Neuronal stem cell (in vitro differentiated cells): ENCODE measurements around the gene RIMBP3C.
"Not testable (repeated sequence)": the region's sequence is repeated elsewhere in the genome, so short reads cannot be mapped to it uniquely, and the experiment has no call there.

Experiments used
- DNase-seq: peaks from one replicate; pipeline ENCODE4 v3.0.0-alpha.2; 2013; ENCODE audit warnings: low spot score
- H2AFZ ChIP-seq: one replicate; pipeline ENCODE4 v1.6.1; 2013; ENCODE audit warnings: mild to moderate bottlenecking, low read length, inconsistent platforms
- H2AK5ac ChIP-seq: 2 replicates; pipeline ENCODE4 v1.6.1; 2013; ENCODE audit warnings: low read depth, mild to moderate bottlenecking, inconsistent platforms, low read length, moderate library complexity, mixed read lengths
- H2BK120ac ChIP-seq: 2 replicates; pipeline ENCODE4 v1.6.1; 2013; ENCODE audit warnings: low read depth, mild to moderate bottlenecking, inconsistent platforms, low read length, moderate library complexity, mixed read lengths
- H2BK12ac ChIP-seq: one replicate; pipeline ENCODE4 v1.6.1; 2013; ENCODE audit warnings: low read length, inconsistent platforms
- H2BK15ac ChIP-seq: 2 replicates; pipeline ENCODE4 v1.6.1; 2013; ENCODE audit warnings: mild to moderate bottlenecking, low read length, inconsistent platforms, mixed read lengths
- H2BK5ac ChIP-seq: one replicate; pipeline ENCODE4 v1.6.1; 2013; ENCODE audit warnings: inconsistent platforms, mild to moderate bottlenecking, low read length, moderate library complexity
- H3K14ac ChIP-seq: one replicate; pipeline ENCODE4 v1.6.1; 2013; ENCODE audit warnings: low read length, inconsistent platforms
- H3K18ac ChIP-seq: 2 replicates; pipeline ENCODE4 v1.6.1; 2013; ENCODE audit warnings: low read length, inconsistent platforms
- H3K23ac ChIP-seq: 2 replicates; pipeline ENCODE4 v1.6.1; 2013; ENCODE audit warnings: low read depth, mild to moderate bottlenecking, mixed read lengths, low read length, inconsistent platforms; ENCODE audit not compliant: poor library complexity
- H3K27ac ChIP-seq: replicated peaks from 3 replicates; pipeline ENCODE4 v1.5.1; 2013; ENCODE audit warnings: low read length, inconsistent platforms
- H3K27me3 ChIP-seq, 3 experiments: 2 replicates each; pipeline ENCODE4 v1.6.1; 2013; ENCODE audit warnings: low read length in 3 of 3, mild to moderate bottlenecking in 2 of 3, inconsistent platforms in 1 of 3, low read depth in 1 of 3, mixed read lengths in 1 of 3, moderate library complexity in 1 of 3; ENCODE audit not compliant: control insufficient read depth in 3 of 3, insufficient read depth in 3 of 3
- H3K36me3 ChIP-seq, 2 donors: replicated peaks in 1 of 2; 2 replicates each; pipeline ENCODE4 v1.6.1; 2013; ENCODE audit warnings: low read length in 2 of 2; ENCODE audit not compliant: control insufficient read depth in 2 of 2, insufficient read depth in 2 of 2
- H3K4ac ChIP-seq: 2 replicates; pipeline ENCODE4 v1.6.1; 2013; ENCODE audit warnings: inconsistent platforms, mild to moderate bottlenecking, low read length, moderate library complexity
- H3K4me1 ChIP-seq, 2 donors: 1 replicate in 1 of 2; 2 replicates in 1 of 2; pipeline ENCODE4 v1.6.1; 2013; ENCODE audit warnings: low read length in 2 of 2, low read depth in 1 of 2; ENCODE audit not compliant: control insufficient read depth in 2 of 2, insufficient read depth in 1 of 2
- H3K4me2 ChIP-seq: one replicate; pipeline ENCODE4 v1.6.1; 2013; ENCODE audit warnings: mild to moderate bottlenecking, low read length, inconsistent platforms; ENCODE audit not compliant: insufficient read depth, poor library complexity, severe bottlenecking
- H3K4me3 ChIP-seq, 2 donors: 2 replicates each; pipeline ENCODE4 v1.5.1; 2013; ENCODE audit warnings: low read length in 2 of 2, mild to moderate bottlenecking in 2 of 2, inconsistent platforms in 1 of 2, moderate library complexity in 1 of 2
- H3K79me1 ChIP-seq: one replicate; pipeline ENCODE4 v1.6.1; 2013; ENCODE audit warnings: low read depth, mild to moderate bottlenecking, inconsistent platforms, low read length, moderate library complexity
- H3K9ac ChIP-seq: one replicate; pipeline ENCODE4 v1.6.1; 2013; ENCODE audit warnings: mild to moderate bottlenecking, low read depth, low read length, inconsistent platforms; ENCODE audit not compliant: poor library complexity
- H3K9me3 ChIP-seq, 2 donors: replicated peaks in 1 of 2; 2 replicates each; pipeline versions ENCODE3 to v1.6.1; 2013; ENCODE audit warnings: low read length in 2 of 2, mild to moderate bottlenecking in 2 of 2, inconsistent platforms in 1 of 2, low read depth in 1 of 2, mixed read lengths in 1 of 2, moderate library complexity in 1 of 2; ENCODE audit not compliant: control insufficient read depth in 2 of 2, insufficient read depth in 1 of 2
- H4K8ac ChIP-seq: one replicate; pipeline ENCODE4 v1.6.1; 2013; ENCODE audit warnings: low read depth, mild to moderate bottlenecking, inconsistent platforms, low read length, moderate library complexity
- H4K91ac ChIP-seq: one replicate; pipeline ENCODE4 v1.6.1; 2013; ENCODE audit warnings: low read length, low read depth, mild to moderate bottlenecking, inconsistent platforms; ENCODE audit not compliant: poor library complexity
- WGBS, 2 donors: extraction: QIAGEN DNeasy Blood & Tissue Kit; methylation state at CpG; one replicate each; pipeline ENCODE4 v1.1.7; 2013; ENCODE audit warnings: missing lambda C conversion rate in 2 of 2, mixed read lengths in 1 of 2; ENCODE audit not compliant: insufficient read length in 2 of 2, insufficient replicate concordance in 1 of 2; ENCODE audit errors: extremely low coverage in 2 of 2; 5-methylcytosine and 5-hydroxymethylcytosine counted together

RIMBP3C gene

GRCh38 chr22:21570398-21570797, 19.1 kb upstream of the RIMBP3C start:
- H3K4ac ChIP-seq, result no peak overlapping the region
- no peak overlapping the region for H2AK5ac ChIP-seq

DNA sequence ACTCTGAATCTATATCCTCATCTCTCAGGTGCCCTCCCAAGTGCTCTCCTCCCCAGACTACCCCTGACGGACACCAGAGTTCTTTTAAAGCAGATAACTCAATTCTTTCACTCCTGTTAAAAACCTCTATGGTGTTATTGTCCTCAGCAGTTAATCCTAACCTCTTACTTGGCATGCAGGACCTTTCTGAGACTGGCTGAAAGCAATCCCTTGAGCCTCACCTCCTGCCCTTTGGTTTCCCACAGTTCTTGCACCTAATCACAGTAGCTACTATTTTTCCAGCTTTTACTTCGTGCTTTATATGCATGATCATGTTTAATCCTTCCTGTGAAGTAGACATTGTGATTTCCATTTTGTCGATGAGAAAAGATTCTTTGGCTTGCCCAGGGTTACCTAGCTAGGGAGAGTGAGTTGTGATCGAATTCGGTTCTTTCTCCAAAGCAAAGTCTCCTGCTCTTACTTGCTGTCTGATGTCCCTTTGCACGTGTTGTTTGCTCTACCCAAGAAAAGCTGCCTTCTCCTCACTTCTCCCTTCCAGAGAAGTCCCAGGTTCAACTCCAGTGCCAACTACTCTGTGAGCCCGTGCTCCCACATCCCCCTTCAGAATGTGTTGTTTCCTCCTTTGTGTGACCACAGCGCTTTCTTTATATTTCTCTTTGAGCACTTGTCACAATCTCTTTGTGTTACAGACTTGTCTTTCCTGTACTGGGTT, 18.4 kb upstream of the RIMBP3C start:
- Histone ChIP-seq H3K4ac (no peak overlapping the region), H2BK5ac (no peak overlapping the region), H3K4me2 (no peak overlapping the region), H3K27me3 (no peaks in the 10 kb centered on the region), H2BK120ac (no peak overlapping the region), H3K23ac (no peak overlapping the region), H3K4me3 (peak overlapping the region; percentile 15 to 98), H3K79me1 (peaks cover 16% of the 10 kb centered on the region), H3K4me1 (peaks cover 13 to 14% of the 10 kb centered on the region in 2 donors), H2AK5ac (no peak overlapping the region), H4K8ac (no peak overlapping the region), H3K9me3 (no peaks in the 10 kb centered on the region), H2AFZ (no peak overlapping the region), H3K27ac (no peak overlapping the region), H3K14ac (no peak overlapping the region), H3K9ac (no peak overlapping the region), H4K91ac (no peak overlapping the region), H2BK12ac (no peak overlapping the region), H3K18ac (no peak overlapping the region), H3K36me3 (peaks cover 3 to 40% of the 10 kb centered on the region in 2 donors), H2BK15ac (no peak overlapping the region)
- DNase-seq, result no peak
- no CpG with 5 or more reads among the region's 8 CpGs for WGBS, 2 donors

More at GRCh38 chr22:21570398-21570797, 19.1 kb upstream of the RIMBP3C start:
- Histone ChIP-seq H3K9me3 (no peaks in the 10 kb centered on the region), H2BK5ac (no peak overlapping the region), H4K91ac (no peak overlapping the region), H3K4me2 (no peak overlapping the region), H2BK120ac (no peak overlapping the region), H3K9ac (no peak overlapping the region), H4K8ac (no peak overlapping the region), H2AFZ (no peak overlapping the region), H3K27me3 (no peaks in the 10 kb centered on the region), H3K36me3 (peaks cover 3 to 40% of the 10 kb centered on the region in 2 donors), H3K23ac (no peak overlapping the region), H3K14ac (no peak overlapping the region), H2BK15ac (no peak overlapping the region), H2BK12ac (no peak overlapping the region), H3K79me1 (peaks cover 16% of the 10 kb centered on the region), H3K18ac (no peak overlapping the region), H3K4me1 (peaks cover 13 to 14% of the 10 kb centered on the region in 2 donors), H3K27ac (no peak overlapping the region), H3K4me3 (no peak overlapping the region)
- 100% methylated on average over 1 of the region's 4 CpGs; no CpG with 5 or more reads in 1 of the 2 donors for WGBS, 2 donors
- DNase-seq, result no peak

DNA sequence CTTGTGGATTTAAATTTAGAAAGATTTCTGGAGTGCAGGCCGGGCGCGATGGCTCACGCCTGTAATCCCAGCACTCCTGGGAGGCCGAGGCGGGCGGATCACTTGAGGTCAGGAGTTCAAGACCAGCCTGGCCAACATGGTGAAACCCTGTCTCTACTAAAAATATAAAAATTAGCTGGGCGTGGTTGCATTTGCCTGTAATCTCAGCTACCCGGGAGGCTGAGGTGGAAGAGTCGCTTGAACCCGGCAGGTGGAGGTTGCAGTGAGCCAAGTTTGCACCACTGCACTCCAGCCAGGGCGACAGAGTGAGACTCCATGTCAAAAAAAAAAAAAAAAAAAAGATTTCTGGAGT, 17.8 kb upstream of the RIMBP3C start:
- H3K23ac ChIP-seq, result peak overlapping the region; percentile 35

DNA sequence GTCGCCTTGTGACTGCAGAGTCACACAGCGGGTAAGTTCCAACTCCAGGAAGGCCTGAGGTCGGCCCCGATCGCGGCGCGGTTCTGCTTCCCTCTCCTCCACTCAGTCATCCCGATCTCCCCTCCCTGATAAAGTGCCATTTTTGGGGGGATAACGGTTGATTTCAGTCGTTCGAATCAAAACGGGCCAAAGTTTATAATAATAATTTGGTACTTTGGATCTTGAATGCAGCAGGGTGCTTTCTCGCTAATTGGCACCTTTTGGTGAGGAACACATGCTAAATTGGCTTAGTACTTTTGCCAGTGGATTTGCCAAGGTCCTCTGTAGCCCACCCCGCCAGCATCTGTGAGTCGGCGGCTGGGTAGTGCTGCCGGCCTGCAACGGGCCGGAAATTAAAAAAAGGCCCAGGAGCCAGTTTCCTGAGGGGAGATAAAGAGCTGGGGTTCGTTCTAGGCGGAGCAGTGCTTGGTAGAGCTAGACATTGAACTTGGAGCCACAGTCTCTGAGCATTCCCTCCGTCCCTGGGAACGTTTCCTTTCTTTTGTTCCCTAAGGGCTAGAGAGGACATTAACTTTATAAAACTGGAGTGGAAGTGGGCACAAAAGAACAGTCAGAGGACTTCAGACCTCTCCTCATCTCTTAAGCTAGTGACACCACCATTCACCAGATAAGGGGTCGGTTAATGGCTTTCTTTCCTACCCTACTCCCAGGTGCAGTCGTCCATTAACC, 17.2 kb upstream of the RIMBP3C start:
- Histone ChIP-seq H2BK5ac (peak overlapping the region; percentile 75), H3K4me1 (peaks cover 13% of the 10 kb centered on the region in 2 donors), H3K36me3 (peaks cover 3 to 31% of the 10 kb centered on the region in 2 donors), H2AK5ac (peak overlapping the region; percentile 88), H3K27me3 (no peaks in the 10 kb centered on the region), H3K4me2 (peak overlapping the region; percentile 74), H3K79me1 (peaks cover 12% of the 10 kb centered on the region), H3K4ac (no peak overlapping the region), H3K9me3 (no peaks in the 10 kb centered on the region), H3K23ac (peak overlapping the region; percentile 96), H4K8ac (no peak overlapping the region), H3K14ac (peak overlapping the region; percentile 71), H3K4me3 (peak overlapping the region; percentile 92 to 98), H3K27ac (peak overlapping the region; percentile 26), H3K18ac (peak overlapping the region; percentile 99), H2BK12ac (no peak overlapping the region), H2AFZ (peak overlapping the region; percentile 84), H3K9ac (peak overlapping the region; percentile 89), H2BK120ac (no peak overlapping the region), H2BK15ac (no peak overlapping the region), H4K91ac (no peak overlapping the region)
- DNase-seq, result no peak
- no CpG with 5 or more reads among the region's 26 CpGs for WGBS, 2 donors

More for the DNA sequence above, 17.8 kb upstream of the RIMBP3C start:
- H2AK5ac ChIP-seq, H2BK120ac ChIP-seq, H3K9me3 ChIP-seq, H2BK5ac ChIP-seq, H3K14ac ChIP-seq, H3K27me3 ChIP-seq, H2BK12ac ChIP-seq, H4K8ac ChIP-seq, H2AFZ ChIP-seq, DNase-seq, H3K4ac ChIP-seq, H3K18ac ChIP-seq, H2BK15ac ChIP-seq, H3K27ac ChIP-seq, H4K91ac ChIP-seq, H3K9ac ChIP-seq: not testable (repeated sequence)
- Histone ChIP-seq H3K4me3 (peak overlapping the region in 1 of 2 donors; percentile 98), H3K4me2 (peak overlapping the region; percentile 74), H3K79me1 (peaks cover 12% of the 10 kb centered on the region), H3K36me3 (peaks cover 3 to 36% of the 10 kb centered on the region in 2 donors), H3K4me1 (peaks cover 13 to 14% of the 10 kb centered on the region in 2 donors)
- no CpG with 5 or more reads among the region's 12 CpGs for WGBS, 2 donors
